ENCODE data around the gene FBXO27. TPM values are rescaled to one million over a fixed set of nuclear protein-coding genes. Genes with fewer than 3 reads are reported as not detected.

FBXO27 gene
- total and polyA plus RNA-seq, 2 of the 13 experiments (the other 11 are each of a cell fraction or from before 2014, with no cell fraction given) = 0.15 to 2.8 TPM

DNA sequence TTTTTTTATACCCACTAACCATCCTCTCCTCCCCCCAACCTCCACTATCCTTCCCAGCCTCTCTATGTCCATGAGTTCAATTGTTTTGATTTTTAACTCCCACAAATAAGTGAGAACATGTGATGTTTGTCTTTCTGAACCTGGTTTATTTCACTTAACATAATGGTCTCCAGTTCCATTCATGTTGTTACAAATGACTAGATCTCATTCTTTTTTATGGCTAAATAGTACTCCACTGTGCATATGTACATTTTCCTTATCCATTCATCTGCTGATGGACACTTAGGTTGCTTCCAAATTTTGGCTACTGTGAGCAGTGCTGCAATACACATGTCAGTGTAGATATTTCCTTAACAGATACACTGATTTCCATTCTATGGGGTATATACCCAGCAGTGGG, 27.0 kb upstream of the FBXO27 start (continued):
- TF ChIP-seq MLLT10 (CRISPR knock-in tag; IDR thresholded peaks at IDR 0.05) (no peak), ZNF34 (CRISPR knock-in tag; IDR thresholded peaks at IDR 0.05; ENCODE audit: borderline replicate concordance) (no peak)

DNA sequence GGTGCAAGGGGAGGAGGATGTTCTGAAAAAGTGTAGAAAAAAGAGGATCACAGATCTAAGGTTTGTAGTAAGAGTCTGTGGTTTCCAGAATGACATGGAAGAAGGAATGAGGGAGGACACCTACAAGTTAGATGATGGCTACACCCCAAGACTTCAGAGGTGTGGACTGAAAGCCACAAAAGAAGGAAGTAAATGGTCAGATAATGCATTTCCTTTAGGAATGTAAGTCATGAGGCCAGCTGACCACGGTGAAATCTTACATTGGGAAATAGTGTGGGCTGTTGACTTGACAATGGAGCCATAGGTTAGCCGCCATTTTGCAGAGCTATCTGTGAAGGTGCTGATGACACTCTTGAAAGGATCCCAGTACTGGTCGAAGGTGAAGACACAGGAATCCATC, 25.3 kb upstream of the FBXO27 start:
- H3K4me3 ChIP-seq (replicated peaks in 1 of 3; ENCODE audit: insufficient read depth in 1 of 3, low read depth in 2 of 3, low read length in 3 of 3) = no peak overlapping the region
- H4K20me1 ChIP-seq (ENCODE audit: insufficient read depth, low read length) = no peaks in the 10 kb centered on the region
- H3K4me2 ChIP-seq (ENCODE audit: low read depth, low read length) = no peak overlapping the region
- no peaks in the 10 kb centered on the region for H3K27me3 ChIP-seq (ENCODE audit: control insufficient read depth in 1 of 2, insufficient read depth in 2 of 2, low read length in 2 of 2)
- no peak overlapping the region for H3K27ac ChIP-seq (ENCODE audit: extremely low read length, insufficient read depth, low read length)
- in situ Hi-C loops (cut with HindIII; ENCODE audit: extremely low pct_ligation_motif_present, low pct_unique_long_range_greater_than_20kb) = no loop called here
- ATAC-seq (no peak), FAIRE-seq (no peak), DNase-seq (ENCODE audit: low spot score) (no peak)
- H3K4me1 ChIP-seq (ENCODE audit: insufficient read depth, low read length) = peaks cover 34% of the 10 kb centered on the region
- no peak overlapping the region for H3K9ac ChIP-seq (ENCODE audit: insufficient read depth, low read depth, low read length)
- no TSS peak for BruUV-seq (replicated peaks)
- POLR2A ChIA-PET = no interaction called here
- H2AFZ ChIP-seq (ENCODE audit: low read length) = no peak overlapping the region
- CTCF ChIA-PET (ENCODE audit: low intra/inter-chr PET ratio, low total read pairs) = no interaction called here
- intact Hi-C loops (cut with micrococcal nuclease; ENCODE audit: unreplicated experiment) = no loop called here
- H3K9me3 ChIP-seq (ENCODE audit: low read length) = peaks cover 5% of the 10 kb centered on the region; the same call in 1 of the 2 replicates
- 30% methylated on average over 3 of the region's 3 CpGs for WGBS (ENCODE audit: low lambda C conversion rate)
- H3K79me2 ChIP-seq (ENCODE audit: insufficient read depth, low read length) = no peaks in the 10 kb centered on the region
- no peaks in the 10 kb centered on the region for H3K36me3 ChIP-seq (replicated peaks in 1 of 2; ENCODE audit: control insufficient read depth in 1 of 2, insufficient read depth in 2 of 2, low read length in 2 of 2)
- TF ChIP-seq ZNF367 (CRISPR knock-in tag; IDR thresholded peaks at IDR 0.05; ENCODE audit: borderline replicate concordance) = no peak
- TF ChIP-seq MAZ (IDR thresholded peaks at IDR 0.05; ENCODE audit: borderline replicate concordance, low read depth, low read length) = no peak
- no peak for TF ChIP-seq MAZ (CRISPR knock-in tag; IDR thresholded peaks at IDR 0.05; ENCODE audit: low read depth)
- no peak for TF ChIP-seq FOXP1 (IDR thresholded peaks at IDR 0.05)
- no peak for TF ChIP-seq FOXP1 (CRISPR knock-in tag; IDR thresholded peaks at IDR 0.05)
- TF ChIP-seq ZNF484 (CRISPR knock-in tag; IDR thresholded peaks at IDR 0.05; ENCODE audit: borderline replicate concordance, low read depth) = no peak
- TF ChIP-seq, protein P1, sequence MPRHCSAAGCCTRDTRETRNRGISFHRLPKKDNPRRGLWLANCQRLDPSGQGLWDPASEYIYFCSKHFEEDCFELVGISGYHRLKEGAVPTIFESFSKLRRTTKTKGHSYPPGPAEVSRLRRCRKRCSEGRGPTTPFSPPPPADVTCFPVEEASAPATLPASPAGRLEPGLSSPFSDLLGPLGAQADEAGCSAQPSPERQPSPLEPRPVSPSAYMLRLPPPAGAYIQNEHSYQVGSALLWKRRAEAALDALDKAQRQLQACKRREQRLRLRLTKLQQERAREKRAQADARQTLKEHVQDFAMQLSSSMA (CRISPR knock-in tag; IDR thresholded peaks at IDR 0.05) = no peak
- TF ChIP-seq, protein P2, sequence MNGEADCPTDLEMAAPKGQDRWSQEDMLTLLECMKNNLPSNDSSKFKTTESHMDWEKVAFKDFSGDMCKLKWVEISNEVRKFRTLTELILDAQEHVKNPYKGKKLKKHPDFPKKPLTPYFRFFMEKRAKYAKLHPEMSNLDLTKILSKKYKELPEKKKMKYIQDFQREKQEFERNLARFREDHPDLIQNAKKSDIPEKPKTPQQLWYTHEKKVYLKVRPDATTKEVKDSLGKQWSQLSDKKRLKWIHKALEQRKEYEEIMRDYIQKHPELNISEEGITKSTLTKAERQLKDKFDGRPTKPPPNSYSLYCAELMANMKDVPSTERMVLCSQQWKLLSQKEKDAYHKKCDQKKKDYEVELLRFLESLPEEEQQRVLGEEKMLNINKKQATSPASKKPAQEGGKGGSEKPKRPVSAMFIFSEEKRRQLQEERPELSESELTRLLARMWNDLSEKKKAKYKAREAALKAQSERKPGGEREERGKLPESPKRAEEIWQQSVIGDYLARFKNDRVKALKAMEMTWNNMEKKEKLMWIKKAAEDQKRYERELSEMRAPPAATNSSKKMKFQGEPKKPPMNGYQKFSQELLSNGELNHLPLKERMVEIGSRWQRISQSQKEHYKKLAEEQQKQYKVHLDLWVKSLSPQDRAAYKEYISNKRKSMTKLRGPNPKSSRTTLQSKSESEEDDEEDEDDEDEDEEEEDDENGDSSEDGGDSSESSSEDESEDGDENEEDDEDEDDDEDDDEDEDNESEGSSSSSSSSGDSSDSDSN (CRISPR knock-in tag; IDR thresholded peaks at IDR 0.05) = no peak
- no peak for TF ChIP-seq ZNF496 (CRISPR knock-in tag; IDR thresholded peaks at IDR 0.05; ENCODE audit: insufficient replicate concordance)
- TF ChIP-seq, protein P3, sequence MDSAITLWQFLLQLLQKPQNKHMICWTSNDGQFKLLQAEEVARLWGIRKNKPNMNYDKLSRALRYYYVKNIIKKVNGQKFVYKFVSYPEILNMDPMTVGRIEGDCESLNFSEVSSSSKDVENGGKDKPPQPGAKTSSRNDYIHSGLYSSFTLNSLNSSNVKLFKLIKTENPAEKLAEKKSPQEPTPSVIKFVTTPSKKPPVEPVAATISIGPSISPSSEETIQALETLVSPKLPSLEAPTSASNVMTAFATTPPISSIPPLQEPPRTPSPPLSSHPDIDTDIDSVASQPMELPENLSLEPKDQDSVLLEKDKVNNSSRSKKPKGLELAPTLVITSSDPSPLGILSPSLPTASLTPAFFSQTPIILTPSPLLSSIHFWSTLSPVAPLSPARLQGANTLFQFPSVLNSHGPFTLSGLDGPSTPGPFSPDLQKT (CRISPR knock-in tag; IDR thresholded peaks at IDR 0.05; ENCODE audit: borderline replicate concordance) = no peak
- no peak for TF ChIP-seq ZNF138 (CRISPR knock-in tag; IDR thresholded peaks at IDR 0.05; ENCODE audit: low read depth)
- TF ChIP-seq, protein P4, sequence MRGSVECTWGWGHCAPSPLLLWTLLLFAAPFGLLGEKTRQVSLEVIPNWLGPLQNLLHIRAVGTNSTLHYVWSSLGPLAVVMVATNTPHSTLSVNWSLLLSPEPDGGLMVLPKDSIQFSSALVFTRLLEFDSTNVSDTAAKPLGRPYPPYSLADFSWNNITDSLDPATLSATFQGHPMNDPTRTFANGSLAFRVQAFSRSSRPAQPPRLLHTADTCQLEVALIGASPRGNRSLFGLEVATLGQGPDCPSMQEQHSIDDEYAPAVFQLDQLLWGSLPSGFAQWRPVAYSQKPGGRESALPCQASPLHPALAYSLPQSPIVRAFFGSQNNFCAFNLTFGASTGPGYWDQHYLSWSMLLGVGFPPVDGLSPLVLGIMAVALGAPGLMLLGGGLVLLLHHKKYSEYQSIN (CRISPR knock-in tag; IDR thresholded peaks at IDR 0.05; ENCODE audit: borderline replicate concordance) = no peak
